HG03571 (cell line): ENCODE measurements around the gene TXNL1.
"Not testable (repeated sequence)": the region's sequence is repeated elsewhere in the genome, so short reads cannot be mapped to it uniquely, and the experiment has no call there.

Experiments
- ATAC-seq: cut with Tn5 transposase; IDR thresholded peaks from one replicate; pipeline ENCODE4 v1.9.1; 2021; ENCODE audit not compliant: unreplicated experiment

Gene TXNL1

DNA sequence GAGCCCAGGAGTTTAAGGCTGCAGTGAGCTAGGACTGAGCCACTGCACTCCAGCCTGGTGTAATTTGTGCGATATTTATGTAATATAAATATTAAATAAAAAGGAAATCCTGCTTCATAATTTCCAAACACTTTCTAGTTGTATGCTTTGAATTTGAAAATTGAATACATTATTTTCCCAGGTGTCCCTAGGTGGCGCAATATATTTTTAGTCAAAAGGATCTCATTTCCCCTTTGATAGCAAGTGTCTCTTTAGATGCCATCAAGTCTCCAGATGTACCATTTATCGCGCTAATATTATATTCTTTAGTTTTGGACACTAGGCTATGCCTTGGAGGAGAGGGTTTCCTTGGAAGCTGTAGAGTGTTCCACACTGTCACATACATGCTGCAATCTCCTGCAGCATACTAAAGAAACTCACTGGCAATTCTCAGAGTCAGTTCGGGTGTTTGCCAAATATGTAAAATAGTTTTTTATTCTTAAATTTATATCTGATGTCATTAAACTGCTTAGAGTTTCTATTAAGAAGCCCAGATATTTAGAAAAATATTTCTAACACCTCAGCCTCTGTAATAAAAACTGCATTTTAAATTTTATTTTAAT lies 7.1 kb upstream of the TXNL1 start:
- no peak for ATAC-seq

DNA sequence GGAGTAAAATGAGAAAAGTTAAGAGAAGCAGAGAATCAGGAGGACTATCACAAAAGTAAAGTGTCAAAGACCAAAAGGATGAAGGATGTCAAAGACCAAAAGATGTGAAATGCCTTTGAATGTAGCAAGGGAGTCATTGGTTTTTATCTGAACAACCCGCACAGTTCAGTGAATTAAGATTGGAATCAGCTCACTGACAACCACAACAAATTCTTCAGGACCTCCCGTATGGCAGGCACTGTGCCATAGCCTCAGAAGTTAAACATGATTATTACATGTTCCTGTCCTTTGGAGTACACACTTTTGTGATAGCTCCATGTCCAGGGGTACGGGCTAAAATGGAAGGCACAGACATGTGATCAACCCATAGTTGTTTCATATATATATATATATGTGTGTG lies 5.0 kb upstream of the TXNL1 start:
- ATAC-seq: no peak

DNA sequence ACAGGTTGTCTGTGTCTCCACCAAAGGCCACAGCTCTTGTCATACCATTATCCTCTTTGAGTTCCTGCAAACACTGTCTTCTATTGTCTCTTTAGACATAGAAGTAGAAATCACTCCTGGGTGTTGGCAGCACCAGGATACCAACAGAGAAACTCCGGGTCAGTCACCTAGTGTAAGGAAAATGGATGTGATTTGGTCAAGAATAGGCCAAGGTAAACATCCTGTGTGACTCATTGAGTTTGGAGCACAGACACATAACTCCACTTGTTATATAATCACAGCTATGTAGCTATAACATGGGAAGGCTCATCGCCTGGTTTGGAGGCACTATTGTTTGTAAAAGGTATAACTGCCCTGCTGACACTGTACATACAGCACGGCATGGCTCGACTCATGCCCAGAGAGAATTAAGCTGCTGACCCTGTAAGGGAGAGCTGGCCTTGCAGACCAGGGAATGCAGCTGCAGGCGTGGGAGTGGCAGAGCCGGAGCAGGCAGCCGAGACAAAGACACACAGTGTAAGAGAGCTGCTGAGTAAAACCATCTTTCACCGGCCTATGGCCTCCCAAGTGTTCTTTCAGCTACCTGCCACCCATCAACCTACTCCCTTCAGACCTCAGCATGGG lies 3.4 kb upstream of the TXNL1 start:
- no peak for ATAC-seq

DNA sequence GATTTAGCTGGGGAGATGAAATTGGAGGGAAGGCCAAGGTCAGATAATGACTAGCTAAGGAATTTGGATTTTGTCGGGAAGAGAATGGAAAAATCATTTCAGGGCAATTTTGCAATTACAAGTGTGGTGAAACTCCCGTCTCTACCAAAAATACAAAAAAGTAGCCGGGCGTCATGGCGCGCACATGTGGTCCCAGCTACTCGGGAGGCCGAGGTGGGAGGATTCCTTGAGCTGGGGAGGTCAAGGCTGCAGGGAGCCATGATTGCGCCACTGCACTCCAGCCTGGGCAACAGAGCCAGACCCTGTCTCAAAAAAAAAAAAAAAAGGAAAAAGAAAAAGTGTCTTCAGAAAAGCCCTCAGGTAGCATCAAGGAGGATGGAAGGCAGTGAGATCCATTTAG lies 1.2 kb upstream of the TXNL1 start:
- no peak for ATAC-seq

DNA sequence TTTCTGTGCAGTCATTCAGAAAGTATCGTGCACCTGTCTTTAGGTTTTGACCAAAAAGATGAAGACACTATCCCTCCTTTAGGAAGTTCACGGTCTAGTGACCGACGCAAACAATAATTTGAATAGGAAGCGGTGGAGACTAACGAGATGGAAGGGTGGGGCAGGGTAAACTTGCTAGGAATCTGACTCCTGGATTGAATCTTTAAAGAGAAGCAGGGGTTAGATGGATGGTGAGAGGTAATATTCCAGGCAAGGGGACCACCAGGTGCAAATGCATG lies 651 bp upstream of the TXNL1 start:
- ATAC-seq: no peak

DNA sequence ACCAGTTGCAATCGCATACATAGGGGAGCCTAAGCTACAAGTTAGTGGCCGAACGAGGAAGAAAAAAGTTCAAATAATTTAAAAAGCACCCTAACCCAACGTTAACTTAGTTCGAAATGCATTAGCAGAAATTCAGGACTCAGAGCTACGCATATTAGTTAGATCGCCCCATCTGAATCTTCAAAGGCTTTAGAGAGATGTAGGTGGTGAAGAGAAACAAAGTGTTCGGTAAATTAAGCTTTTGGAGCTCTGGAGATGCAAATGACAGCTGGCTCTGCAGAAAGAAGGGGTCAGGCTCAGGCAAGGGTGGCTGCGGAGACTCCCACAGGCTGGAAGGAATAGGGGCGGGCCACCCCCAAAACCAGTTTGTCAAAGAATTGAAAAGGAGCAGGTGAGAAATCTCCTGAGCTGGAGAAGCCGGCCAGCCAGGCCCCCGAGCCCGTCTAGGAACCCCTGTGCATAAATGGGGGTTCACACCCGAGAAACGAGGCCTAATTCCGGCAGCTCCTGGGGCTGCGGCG lies 621 bp downstream of the TXNL1 start:
- ATAC-seq: no peak

DNA sequence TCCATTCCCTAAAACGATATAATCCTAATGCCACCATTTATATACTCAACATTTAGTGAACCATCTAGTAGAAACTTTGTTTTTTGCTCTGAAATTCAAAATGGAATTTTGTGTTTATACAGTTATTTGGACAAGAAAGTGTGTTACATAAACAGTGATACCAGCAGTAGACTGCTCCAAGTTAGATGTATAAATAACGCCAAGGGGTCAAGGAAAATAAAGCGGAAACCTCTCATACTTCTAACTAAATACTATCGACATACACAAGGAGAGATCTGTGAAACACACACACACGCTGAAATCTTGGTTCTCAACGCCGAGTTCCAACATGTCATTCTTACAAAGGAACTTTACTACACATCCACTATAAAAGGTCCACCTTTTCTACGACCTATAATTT lies 1.2 kb downstream of the TXNL1 start:
- no peak for ATAC-seq

DNA sequence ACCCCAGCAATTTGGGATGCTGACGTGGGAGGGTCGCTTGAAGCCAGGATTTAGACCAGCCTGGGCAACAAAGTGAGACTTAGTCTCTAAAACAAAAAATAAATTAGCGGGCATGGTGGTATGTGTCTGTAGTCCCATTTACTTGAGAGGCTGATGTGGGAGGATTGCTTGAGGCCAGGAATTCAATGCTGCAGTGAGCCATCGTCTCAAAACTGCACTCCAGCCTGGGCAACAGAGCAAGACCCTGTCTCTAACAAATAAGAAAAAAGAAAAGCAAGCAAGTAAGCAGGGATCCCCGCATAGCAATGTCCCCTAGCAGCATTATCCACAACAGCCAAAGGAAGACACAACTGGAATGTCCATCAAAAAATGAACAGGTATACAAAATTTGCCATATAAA lies 3.4 kb downstream of the TXNL1 start:
- ATAC-seq: no peak

DNA sequence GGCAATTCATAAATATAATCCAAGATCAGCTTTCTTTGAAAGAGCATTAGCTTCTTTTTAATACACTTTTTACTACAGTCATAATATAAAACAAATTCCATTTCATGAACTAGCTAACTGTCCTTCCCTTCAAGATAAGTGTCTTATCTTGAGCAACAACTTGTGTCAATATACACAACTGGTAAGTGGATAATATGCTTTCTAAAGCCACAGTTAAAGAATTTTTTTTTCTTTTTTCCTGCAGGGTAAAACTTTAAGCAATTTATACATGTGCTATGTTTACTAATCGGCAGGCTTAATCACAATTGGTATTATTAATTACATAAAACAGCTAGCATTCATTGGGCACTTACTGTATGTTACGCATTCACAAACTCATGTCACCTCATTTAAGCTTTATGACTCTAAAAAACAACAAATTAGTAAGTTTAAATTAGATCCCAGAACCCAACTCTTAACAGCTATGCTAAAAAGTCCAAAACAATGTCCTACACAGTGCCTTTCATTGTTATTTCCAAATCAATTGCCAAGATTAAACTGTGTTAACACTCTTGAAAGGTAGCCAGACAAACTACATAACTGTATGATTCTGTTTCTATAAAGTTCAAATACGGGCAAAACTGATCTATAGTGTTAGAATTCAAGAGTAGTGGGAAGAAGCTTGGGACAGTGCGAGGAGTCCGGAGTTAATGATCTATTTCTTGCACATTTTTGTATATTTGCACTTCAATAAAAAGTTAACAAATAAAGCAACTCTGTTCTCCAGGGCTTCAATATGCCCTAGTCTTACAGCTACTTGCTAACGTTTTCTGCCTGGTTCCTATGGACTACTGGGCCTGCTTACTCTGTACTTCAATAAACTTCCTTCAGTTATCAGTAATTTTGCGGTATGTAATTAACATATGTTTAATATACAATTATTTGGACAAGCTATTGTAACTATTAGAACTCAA lies 6.0 kb downstream of the TXNL1 start:
- no peak for ATAC-seq

DNA sequence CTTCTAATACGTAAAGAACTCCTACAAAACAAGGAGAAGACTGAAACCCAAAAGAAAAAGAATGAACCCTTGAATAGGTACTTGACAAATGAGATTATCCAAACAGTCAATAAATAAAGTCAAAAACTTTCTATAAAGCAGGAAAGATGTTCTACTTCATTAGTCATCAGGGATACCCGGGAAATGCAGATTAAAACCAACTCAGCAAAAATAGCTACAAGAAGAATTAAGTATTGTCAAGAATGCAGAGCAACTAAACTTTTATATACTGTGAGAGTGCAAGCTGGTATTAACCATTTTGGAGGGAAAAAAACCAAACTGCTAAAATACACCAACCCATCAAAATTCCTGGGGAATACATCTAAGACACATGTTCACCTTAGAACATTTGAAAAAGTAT lies 10.4 kb downstream of the TXNL1 start:
- ATAC-seq: no peak

DNA sequence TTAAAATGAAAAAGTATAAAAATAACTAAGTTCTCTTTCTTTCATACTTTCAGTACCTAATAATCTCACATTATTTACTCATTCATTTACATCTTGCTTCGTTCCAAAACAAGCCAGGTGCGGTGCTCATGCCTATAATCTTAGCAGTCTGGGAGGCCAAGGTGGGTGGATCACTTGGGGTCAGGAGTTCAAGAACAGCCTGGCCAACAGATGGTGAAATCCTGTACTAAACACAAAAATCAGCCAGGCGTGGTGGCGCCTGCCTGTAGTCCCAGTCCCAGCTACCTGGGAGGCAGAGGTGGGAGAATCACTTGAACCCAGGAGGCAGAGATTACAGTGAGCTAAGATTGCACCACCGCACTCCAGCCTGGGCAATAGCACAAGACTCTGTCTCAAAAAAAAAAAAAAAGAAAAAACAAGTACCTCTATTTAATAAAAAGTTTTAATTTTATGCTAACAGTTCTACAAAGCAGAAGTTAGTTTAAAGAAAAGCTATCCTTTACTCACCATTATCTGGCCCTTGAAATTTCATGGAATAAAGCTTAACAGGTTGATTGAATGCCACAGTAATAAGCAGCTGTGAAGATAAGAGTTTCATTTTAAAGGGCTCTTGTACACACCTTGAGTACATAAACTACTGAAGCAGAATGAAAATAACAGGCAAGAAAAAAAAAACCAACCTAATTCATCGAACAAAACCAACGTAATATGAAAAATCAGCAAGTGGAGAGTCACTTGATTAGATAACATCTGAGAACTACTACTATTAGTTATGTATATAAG lies 22.5 kb downstream of the TXNL1 start:
- no peak for ATAC-seq

DNA sequence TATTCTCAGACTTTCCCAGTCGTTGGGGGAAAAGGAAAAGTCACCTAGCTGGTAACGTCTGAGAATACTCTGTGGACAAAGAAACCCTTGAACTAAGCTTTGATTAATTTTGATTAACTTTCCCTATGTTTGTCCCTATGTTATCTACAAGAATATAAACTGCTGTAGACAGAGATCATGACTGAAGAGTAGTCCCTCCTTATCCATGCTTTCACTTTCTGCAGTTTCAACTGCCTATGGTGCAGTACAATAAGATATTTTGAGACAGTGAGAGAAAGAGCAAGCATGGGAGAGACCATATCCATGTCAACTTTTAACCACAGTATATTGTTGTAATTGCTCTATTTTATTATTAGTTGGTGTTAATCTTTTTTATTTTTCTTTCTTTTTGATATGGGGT lies 31.8 kb downstream of the TXNL1 start:
- ATAC-seq: no peak

DNA sequence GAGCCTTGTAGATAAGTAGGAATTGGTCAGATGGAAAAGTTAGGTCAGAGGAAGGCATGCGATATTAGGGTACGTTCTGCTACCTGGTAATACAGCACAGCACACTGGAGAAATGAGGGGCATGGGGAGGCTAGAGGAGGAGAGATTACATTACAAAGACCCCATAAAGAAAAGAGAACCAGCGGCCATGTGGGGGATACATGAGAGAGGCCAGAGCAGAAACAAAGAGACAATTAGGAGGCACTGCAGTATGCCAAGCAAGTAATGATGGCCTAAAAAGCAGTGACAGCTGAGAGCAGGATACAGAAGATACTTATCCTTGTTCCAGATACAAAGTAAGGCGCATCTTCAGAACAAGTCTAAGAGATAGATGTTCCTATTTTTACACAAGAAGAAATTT lies 40.0 kb downstream of the TXNL1 start:
- no peak for ATAC-seq

DNA sequence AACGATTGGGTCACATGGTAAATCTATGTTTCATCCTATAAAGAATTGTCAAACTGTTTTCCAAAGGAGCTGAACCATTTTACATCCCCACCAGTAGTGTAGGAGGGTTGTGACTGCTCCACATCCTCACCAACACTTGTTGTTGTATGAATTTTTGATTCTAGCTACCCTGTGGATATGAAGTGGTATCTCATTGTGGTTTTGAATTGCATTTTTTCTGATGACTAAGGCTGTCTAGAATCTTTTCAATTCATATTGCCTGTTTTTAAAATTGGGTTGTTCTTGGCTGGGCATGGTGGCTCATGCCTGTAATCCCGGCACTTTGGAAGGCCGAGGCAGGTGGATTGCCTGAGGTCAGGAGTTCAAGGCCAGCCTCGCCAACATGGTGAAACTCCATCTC lies 44.5 kb downstream of the TXNL1 start:
- ATAC-seq: no peak

DNA sequence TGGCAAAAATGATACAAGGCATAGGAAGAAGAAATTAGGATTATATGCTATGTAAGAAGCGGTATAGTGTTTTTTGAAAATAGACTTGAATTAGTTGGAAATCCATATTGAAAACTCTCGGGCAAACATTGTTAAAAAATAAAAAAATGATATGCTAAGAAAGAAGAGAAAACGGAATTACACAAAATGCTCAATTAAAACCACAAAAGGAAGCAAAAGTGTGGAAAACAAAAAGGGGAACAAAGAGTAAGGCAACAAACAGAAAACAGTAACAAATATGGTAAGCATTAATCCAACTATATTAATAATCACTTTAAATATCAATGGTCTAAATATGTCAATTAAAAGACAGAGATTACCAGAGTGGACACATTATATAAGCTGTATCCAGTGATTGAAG lies 58.4 kb downstream of the TXNL1 start:
- no peak for ATAC-seq

DNA sequence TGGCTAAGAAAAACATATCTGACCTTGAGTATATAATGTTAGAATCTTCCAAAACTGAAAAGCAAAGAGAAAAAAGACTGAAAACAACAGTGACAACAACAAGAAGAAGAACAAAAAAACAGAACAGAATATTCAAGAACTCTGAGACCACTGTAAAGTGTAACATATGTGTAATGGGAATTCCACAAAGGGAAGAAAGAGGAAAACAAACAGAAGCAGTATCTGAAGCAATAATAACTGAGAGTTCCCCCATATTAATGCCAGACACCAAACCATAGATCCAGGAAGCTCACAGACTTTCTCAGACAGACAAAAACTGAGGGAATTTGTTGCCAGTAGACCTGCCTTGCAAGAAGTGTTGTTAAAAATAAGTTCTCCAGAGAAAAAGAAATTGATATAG lies 58.9 kb downstream of the TXNL1 start:
- no peak for ATAC-seq

DNA sequence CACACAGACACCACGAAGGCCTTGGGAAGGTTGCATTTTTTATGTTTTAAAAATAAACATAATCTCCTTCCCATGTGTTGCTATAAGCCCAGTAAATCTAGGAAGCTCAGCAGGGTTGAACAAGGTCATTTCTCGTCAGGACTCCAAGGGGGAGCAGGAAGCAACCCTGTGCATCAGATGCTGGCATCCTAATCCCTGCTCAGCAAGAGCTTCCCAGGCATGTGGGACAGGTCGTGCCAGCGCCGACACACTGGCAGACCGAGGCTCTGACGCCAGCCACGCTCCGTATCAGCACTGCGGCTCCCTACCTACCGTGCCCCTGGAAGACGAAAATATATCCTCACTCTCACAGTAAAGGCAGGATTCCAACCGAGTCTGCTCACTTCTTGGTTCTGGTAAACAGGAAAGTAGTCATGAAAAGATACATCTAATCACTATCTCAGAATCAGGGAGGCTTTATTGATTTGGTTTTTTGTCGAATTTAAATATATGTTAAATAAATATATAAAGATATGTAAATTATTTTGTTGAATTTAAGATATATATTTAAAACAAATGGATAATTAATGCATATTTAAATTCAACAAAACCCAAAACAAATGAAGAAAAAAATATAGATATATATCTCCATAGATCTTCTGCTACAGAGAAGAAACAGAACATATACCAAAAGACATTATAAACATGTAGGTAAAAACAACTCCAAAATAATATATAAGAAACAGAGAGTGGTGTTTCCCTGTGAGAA lies 61.4 kb downstream of the TXNL1 start:
- ATAC-seq: no peak

DNA sequence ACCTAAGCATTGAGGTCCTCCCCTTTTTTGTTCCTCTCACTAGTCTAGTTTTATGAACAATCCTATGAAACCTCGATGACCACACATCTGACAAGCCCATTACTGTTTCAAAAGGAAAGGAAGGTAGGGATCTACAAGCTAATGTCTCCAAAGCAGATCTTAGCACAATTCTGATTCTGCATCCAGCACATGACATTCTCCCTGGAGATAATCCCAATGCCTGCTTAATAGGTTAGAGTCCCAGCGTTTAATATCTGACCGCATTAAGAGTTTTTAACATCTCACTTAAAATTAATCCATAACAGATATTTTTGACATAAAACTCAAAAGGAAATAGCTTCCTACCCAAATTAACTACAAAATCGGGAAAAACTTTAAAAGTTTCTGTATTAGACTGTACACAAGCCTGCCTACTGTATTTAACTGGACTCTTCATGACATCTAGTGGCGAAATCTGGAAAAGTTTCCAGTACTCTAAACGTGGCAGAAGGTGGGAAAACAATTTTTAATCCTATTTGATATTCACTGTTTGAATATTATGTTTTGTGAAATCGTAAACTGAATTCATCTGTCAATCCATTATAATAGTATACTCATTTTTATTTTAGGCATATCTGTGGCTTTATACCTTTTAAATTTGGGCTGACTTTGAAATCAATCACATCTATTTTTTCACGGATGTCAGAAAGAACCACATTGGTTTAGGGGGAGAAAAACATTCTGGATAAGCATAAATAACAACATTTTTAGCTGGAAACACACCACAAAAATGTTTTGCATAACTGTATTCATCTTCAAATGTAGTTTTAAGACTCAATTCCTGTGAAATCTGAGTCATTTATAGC lies 62.4 kb downstream of the TXNL1 start:
- ATAC-seq: no peak

DNA sequence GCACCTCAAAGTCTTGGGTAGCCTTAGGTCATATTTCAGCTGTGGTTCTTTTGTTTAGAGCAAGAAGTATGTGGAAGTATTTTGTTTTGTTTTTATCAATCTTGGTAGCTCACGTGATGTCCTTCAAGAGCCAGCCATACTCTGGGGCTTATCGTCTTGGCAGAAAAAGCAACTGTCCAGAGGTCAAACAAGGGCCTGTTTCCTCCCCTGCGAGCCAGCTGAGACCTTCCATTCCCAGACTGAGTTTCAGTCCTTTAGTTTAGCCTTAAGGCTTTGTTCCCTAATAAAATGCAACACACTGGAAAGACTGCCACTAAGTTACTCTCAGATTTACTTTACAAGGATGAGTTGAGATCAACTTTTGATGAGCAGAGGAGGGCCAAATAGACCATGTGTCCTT lies 63.5 kb downstream of the TXNL1 start:
- no peak for ATAC-seq

DNA sequence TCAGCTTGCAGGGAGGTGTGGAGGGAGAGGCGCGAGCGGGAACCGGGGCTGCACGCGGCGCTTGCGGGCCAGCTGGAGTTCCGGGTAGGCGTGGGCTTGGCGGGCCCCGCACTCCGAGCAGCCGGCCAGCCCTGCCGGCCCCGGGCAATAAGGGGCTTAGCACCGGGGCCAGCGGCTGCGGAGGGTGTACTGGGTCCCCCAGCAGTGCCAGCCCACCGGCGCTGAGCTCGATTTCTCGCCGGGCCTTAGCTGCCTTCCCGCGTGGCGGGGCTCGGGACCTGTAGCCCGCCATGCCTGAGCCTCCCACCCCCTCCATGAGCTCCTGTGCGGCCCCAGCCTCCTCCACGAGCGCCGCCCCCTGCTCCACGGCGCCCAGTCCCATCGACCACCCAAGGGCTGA lies 66.1 kb downstream of the TXNL1 start:
- not testable (repeated sequence) for ATAC-seq
